Activated CD8-positive, alpha-beta T cell treated with anti-CD3 and anti-CD28 coated beads for 36 hours (primary cell): Measurements from ENCODE around the gene TENT5C. TPM values are rescaled to one million over a fixed set of nuclear protein-coding genes. Genes with fewer than 3 reads are reported as not detected.

Source experiments
- ATAC-seq: fragments of 200-7000 bp; cut with Tn5 transposase; one replicate; pipeline ENCODE4 v1.10.0; 2021; ENCODE audit warnings: mild to moderate bottlenecking, moderate library complexity
- CTCF ChIA-PET: fragments of 350-600 bp; sonication (Branson Sonifier 250); formaldehyde crosslinking; loops from one replicate; lab custom pipeline; 2021; ENCODE audit warnings: antibody characterized with exemption; lab: Charles Lee
- POLR2A ChIA-PET: fragments of 350-600 bp; sonication (Branson Sonifier 250); formaldehyde crosslinking; loops from one replicate; lab custom pipeline; 2021; ENCODE audit warnings: antibody characterized with exemption; lab: Charles Lee
- DNase-seq: peaks from one replicate; pipeline ENCODE4 v3.0.0-alpha.2; 2020
- H3K27ac Mint-ChIP-seq: one replicate; pipeline ENCODE4 v1.8.0; 2021; ENCODE audit warnings: mild to moderate bottlenecking, mixed read lengths
- H3K27me3 Mint-ChIP-seq: one replicate; pipeline ENCODE4 v1.8.0; 2021; ENCODE audit warnings: mixed read lengths
- H3K36me3 Mint-ChIP-seq: one replicate; pipeline ENCODE4 v1.8.0; 2021; ENCODE audit warnings: low read depth, mixed read lengths
- H3K4me1 Mint-ChIP-seq: one replicate; pipeline ENCODE4 v1.8.0; 2021; ENCODE audit warnings: low read depth, mixed read lengths
- H3K4me3 Mint-ChIP-seq: one replicate; pipeline ENCODE4 v1.8.0; 2021; ENCODE audit warnings: mild to moderate bottlenecking, moderate library complexity, mixed read lengths
- H3K9me3 Mint-ChIP-seq: one replicate; pipeline ENCODE4 v1.8.0; 2021; ENCODE audit warnings: mixed read lengths
- intact Hi-C: fragments of 100-400 bp; cut with micrococcal nuclease; formaldehyde crosslinking; loops from one replicate; pipeline ENCODE4 v1.10.0; 2022
- total RNA-seq, 2 experiments: library from RNA; stranded (reverse); gene quantifications; one replicate each; pipeline ENCODE4 v1.2.3, GENCODE V29; 2021
- TF ChIP-seq, protein P1 (sequence below): fragments of 200-600 bp; IDR thresholded peaks from one replicate; pipeline ENCODE4 v1.8.0; 2022; ENCODE audit warnings: antibody characterized with exemption, mild to moderate bottlenecking

TENT5C gene
- total RNA-seq, 2 experiments from 2014 or later, result 13.1 to 13.6 TPM

DNA sequence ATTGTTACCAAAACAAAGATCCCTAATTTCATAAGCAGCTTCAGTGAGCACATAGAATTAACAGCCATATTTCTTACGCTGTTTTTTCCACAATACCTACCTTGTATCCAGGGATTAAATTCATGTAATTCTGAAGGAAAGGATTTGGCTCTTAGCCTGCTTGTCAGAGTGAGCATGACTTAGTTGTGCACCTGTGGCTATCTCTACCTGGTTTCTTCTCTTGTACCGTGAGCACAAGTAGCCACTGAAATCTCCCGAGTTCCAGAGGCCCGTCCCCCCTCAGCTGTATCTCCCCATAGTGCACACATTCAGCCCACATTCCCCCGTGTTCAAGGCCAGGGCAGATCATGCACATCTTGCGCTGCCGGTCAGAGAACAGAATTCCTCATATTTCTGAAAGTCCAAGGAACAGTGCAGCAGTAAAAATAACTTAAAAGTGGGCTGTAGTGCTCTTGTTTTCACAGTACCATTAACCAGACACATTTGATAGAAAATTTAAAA, 2.3 kb downstream of the TENT5C start:
- H3K36me3 Mint-ChIP-seq, result peaks cover 11% of the 10 kb centered on the region
- ATAC-seq, result no peak
- CTCF ChIA-PET, result interaction anchor here (0.7 to 3.7 kb wide), 12 partner anchors 13 to 288 kb away, joined by 3 to 30 read pairs (median 5); no protein-coding TSS in a partner anchor
- peaks cover 18% of the 10 kb centered on the region for H3K27me3 Mint-ChIP-seq
- DNase-seq, result no peak
- TF ChIP-seq, protein P1, sequence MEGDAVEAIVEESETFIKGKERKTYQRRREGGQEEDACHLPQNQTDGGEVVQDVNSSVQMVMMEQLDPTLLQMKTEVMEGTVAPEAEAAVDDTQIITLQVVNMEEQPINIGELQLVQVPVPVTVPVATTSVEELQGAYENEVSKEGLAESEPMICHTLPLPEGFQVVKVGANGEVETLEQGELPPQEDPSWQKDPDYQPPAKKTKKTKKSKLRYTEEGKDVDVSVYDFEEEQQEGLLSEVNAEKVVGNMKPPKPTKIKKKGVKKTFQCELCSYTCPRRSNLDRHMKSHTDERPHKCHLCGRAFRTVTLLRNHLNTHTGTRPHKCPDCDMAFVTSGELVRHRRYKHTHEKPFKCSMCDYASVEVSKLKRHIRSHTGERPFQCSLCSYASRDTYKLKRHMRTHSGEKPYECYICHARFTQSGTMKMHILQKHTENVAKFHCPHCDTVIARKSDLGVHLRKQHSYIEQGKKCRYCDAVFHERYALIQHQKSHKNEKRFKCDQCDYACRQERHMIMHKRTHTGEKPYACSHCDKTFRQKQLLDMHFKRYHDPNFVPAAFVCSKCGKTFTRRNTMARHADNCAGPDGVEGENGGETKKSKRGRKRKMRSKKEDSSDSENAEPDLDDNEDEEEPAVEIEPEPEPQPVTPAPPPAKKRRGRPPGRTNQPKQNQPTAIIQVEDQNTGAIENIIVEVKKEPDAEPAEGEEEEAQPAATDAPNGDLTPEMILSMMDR, result no peak
- POLR2A ChIA-PET, result interaction anchor here (0.9 to 2.8 kb wide), 9 partner anchors 10 to 68 kb away, joined by 3 to 23 read pairs (median 5); no protein-coding TSS in a partner anchor
- H3K4me3 Mint-ChIP-seq, result peak overlapping the region; percentile 84
- H3K4me1 Mint-ChIP-seq, result peaks cover 43% of the 10 kb centered on the region
- intact Hi-C loops, result loop anchor here (10.0 kb wide), 1 partner anchor 73 kb away; no protein-coding TSS in a partner anchor
- no peak overlapping the region for H3K27ac Mint-ChIP-seq
- H3K9me3 Mint-ChIP-seq, result no peaks in the 10 kb centered on the region

DNA sequence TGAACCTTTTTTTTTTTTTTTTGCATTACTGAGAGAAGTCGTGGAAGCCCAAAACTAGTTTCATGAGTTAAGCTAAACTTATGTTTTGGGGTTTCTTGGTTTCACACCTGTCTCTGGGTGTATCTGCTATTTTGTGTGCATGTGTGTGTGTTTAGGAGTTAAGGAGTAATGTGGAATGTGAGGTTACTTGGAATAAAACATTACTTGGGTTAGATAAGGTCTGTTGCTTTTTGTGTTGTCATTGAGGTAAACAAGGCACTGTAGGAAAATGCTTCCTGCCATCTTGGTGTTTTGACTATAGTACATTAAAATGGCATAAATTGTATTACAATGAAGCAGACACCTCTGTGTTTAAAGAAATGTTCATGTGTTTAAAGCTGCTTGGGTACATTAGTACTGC, 2.9 kb downstream of the TENT5C start:
- ATAC-seq (no peak), DNase-seq (no peak)
- Mint-ChIP-seq H3K4me3 (peak overlapping the region; percentile 84), H3K27ac (no peak overlapping the region), H3K9me3 (no peaks in the 10 kb centered on the region), H3K27me3 (peaks cover 20% of the 10 kb centered on the region), H3K4me1 (peaks cover 49% of the 10 kb centered on the region), H3K36me3 (peaks cover 14% of the 10 kb centered on the region)
- CTCF ChIA-PET, result interaction anchor here (0.7 to 3.7 kb wide), 10 partner anchors 12 to 287 kb away, joined by 3 to 30 read pairs (median 3); no protein-coding TSS in a partner anchor
- POLR2A ChIA-PET, result interaction anchor here (1.4 to 2.5 kb wide), 2 partner anchors 41 to 56 kb away, joined by 4 to 8 read pairs; no protein-coding TSS in a partner anchor
- TF ChIP-seq, protein P1, result no peak
- intact Hi-C loops, result loop anchor here (10.0 kb wide), 1 partner anchor 74 kb away; no protein-coding TSS in a partner anchor

DNA sequence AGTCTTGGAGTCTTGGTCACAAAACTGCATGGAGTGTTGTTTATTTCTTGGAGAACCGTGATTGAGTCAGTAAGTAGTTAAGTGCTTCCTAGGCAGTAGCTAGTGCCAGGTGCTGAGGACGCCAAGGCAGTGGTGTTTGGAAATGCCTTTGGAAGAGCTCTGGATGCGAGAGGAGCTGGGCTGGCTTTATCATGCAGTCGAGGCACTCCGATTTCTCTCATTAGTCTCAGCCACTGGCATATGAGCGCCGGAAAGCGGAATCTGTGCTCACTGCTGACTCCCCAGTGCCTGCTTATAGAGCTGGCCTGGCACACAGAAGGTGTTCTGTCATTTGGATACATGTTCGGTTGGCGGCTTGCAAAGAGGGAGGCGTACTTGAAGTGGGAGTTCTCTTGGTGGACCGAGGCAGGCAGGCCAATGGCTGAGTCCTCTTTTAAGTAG, 3.6 kb downstream of the TENT5C start:
- Mint-ChIP-seq H3K27me3 (peaks cover 25% of the 10 kb centered on the region), H3K27ac (no peak overlapping the region), H3K4me3 (no peak overlapping the region), H3K9me3 (no peaks in the 10 kb centered on the region), H3K4me1 (peaks cover 54% of the 10 kb centered on the region), H3K36me3 (peaks cover 17% of the 10 kb centered on the region)
- CTCF ChIA-PET, result interaction anchor here (0.7 to 3.7 kb wide), 8 partner anchors 16 to 149 kb away, joined by 3 to 30 read pairs (median 3); no protein-coding TSS in a partner anchor
- ATAC-seq (no peak), DNase-seq (no peak)
- POLR2A ChIA-PET, result no interaction called here
- intact Hi-C loops, result loop anchor here (10.0 kb wide), 1 partner anchor 75 kb away; no protein-coding TSS in a partner anchor
- TF ChIP-seq, protein P1, result no peak

DNA sequence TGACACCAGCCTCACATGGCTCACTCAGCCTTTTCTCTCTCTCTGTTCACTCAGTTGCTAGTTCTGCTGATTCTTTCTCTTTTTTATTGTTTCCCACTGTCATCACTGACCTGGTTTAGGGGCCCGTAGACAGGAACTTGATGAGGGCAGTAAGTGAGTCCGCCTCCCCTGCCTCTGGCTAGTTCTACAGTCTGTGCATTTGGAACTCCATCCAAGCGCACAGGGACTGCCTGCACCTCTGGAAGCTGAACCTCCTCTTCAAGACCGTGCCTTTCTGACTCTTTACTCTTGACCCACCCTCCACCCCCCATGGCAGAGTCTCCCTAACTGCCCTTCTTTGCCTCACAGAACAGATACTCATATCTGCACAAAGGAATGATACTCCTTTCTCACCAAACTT, 4.2 kb downstream of the TENT5C start:
- ChIA-PET POLR2A (no interaction called here), CTCF (interaction anchor here (0.9 to 1.3 kb wide), 4 partner anchors 40 to 149 kb away, joined by 3 read pairs; no protein-coding TSS in a partner anchor)
- TF ChIP-seq, protein P1, result no peak
- Mint-ChIP-seq H3K36me3 (peaks cover 17% of the 10 kb centered on the region), H3K27me3 (peaks cover 28% of the 10 kb centered on the region), H3K4me1 (peaks cover 56% of the 10 kb centered on the region), H3K27ac (no peak overlapping the region), H3K4me3 (no peak overlapping the region), H3K9me3 (no peaks in the 10 kb centered on the region)
- DNase-seq (no peak), ATAC-seq (no peak)
- intact Hi-C loops, result no loop called here

DNA sequence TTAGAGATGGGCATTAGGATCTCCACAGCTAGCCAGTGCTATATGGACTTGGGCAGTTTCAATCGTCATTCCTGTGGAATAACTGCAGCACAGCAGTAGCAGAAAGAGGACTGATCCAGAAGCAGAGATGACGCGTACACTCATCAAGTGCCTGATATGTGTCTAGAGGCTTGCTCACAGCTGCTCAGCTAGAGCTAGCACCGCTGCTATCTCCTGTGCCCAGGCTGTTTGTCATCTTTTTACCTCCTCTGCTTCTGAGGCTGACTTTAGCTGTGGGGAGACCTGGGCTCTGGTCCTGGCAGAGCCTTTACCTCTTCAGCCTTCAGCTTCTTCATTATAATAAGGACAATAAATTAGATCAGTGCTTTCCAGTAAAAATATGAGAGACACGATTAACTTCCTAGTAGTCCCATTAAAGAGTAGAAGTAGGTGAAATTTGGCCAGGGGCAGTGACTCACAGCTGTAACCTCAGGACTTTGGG, 5.3 kb downstream of the TENT5C start:
- peaks cover 64% of the 10 kb centered on the region for H3K4me1 Mint-ChIP-seq

More for the DNA sequence above, 5.3 kb downstream of the TENT5C start:
- H3K4me3 Mint-ChIP-seq, result no peak overlapping the region
- ChIA-PET CTCF (interaction anchor here (0.9 to 3.7 kb wide), 3 partner anchors 19 to 76 kb away, joined by 3 to 17 read pairs (median 3); no protein-coding TSS in a partner anchor), POLR2A (interaction anchor here (0.6 kb wide), 1 partner anchor 18 kb away, joined by 3 read pairs; no protein-coding TSS in a partner anchor)
- no peaks in the 10 kb centered on the region for H3K9me3 Mint-ChIP-seq
- TF ChIP-seq, protein P1, result no peak
- H3K27ac Mint-ChIP-seq, result no peak overlapping the region
- H3K36me3 Mint-ChIP-seq, result peaks cover 17% of the 10 kb centered on the region
- ATAC-seq (no peak), DNase-seq (no peak)
- peaks cover 28% of the 10 kb centered on the region for H3K27me3 Mint-ChIP-seq
- intact Hi-C loops, result no loop called here
